Fibroblast of skin of left quadriceps (primary cell): ENCODE measurements around the gene TANC1.

ENCODE experiments used
- DNase-seq, 2 experiments: peaks; one replicate each; pipeline ENCODE4 v3.0.0-alpha.2; 2013; ENCODE audit warnings: low read depth in 2 of 2

Gene TANC1

GRCh38 chr2:159160954-159161353 lies 192.5 kb downstream of the TANC1 start:
- no peak for DNase-seq

- no peak for DNase-seq
Observed at GRCh38 chr2:159163930-159164329, 195.5 kb downstream of the TANC1 start.

- no peak for DNase-seq
Observed at GRCh38 chr2:159164457-159164911, 196.0 kb downstream of the TANC1 start.

DNA sequence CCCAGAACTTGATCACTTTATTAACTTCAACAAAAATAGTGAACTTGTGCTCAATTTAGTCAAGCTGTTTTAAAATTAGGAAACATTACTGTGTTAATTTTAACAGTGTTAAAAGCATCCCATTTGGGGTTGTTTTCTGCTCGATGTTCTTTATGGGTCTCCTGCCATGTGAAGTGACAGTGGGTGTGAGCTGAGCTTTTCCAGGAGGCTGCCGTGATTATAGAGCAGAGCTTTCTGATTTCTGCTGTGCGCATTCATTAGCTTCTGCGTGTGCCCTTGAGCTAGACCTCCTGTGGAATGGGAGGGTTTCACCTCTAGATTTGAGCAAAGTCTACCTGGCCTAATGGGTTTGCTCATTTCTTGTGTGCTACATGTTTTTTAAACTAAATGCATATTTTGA lies 196.6 kb downstream of the TANC1 start:
- no peak for DNase-seq

- no peak for DNase-seq
Observed at GRCh38 chr2:159168707-159169106, 200.3 kb downstream of the TANC1 start.

DNA sequence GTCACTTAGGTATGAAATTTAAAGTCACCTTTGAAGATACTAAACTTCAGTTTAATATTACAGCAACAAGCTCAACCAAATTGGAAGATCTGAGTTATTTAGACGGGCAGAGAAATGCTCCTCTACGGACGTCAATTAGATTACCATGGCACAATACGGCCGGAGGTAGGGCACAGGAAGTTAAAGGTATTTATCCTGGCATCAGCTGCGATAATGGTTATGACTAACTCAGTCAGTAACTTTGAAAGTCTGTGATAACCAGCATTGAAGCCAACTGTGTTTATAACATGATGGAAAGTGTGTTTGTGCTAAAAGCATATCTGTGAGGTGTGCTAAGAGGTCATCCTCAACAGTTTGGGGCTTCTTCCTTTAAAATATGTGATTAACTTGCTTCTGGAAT lies 200.7 kb downstream of the TANC1 start:
- DNase-seq: no peak

- DNase-seq: no peak
Observed at GRCh38 chr2:159172403-159172802, 204.0 kb downstream of the TANC1 start.

DNA sequence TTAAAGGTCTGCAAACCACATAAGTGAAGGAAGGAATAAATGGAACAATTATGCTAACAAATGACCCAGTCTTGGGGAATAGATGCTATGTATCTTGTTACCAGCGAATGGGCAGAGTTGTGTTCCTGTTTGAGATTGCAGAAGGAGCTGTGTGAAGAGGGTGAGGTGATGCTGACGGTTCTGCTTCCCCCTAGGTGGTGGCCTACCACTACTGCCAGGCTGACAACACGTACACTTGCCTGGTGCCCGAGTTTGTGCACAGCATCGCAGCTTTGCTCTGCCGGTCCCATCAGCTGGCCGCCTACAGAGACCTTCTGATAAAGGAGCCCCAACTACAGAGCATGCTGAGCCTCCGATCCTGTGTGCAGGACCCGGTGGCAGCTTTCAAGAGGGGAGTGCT lies 206.3 kb downstream of the TANC1 start:
- DNase-seq: no peak

- no peak for DNase-seq
Observed at GRCh38 chr2:159175182-159175581, 206.7 kb downstream of the TANC1 start.

- DNase-seq: no peak
Observed at GRCh38 chr2:159175927-159176326, 207.5 kb downstream of the TANC1 start.

- no peak for DNase-seq
Observed at GRCh38 chr2:159176555-159176954, 208.1 kb downstream of the TANC1 start.

DNA sequence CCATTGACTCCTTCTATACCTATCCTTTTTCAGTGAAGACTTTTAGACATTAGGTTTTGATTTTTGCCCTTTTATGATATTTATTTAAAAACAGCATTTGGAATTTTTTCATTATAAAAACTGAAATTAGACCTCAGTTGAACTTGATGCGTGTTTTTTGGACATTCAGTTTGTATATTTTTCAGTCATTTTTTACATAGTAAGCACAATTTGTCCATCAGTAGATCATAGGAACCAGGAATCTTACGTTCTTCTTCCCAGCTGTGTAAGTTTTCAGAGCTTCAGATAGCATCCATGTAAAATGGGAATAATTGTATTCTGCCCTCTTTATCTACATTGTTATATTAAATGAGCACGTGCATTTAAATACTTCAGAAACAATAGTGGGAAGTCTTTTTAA lies 208.9 kb downstream of the TANC1 start:
- no peak for DNase-seq

DNA sequence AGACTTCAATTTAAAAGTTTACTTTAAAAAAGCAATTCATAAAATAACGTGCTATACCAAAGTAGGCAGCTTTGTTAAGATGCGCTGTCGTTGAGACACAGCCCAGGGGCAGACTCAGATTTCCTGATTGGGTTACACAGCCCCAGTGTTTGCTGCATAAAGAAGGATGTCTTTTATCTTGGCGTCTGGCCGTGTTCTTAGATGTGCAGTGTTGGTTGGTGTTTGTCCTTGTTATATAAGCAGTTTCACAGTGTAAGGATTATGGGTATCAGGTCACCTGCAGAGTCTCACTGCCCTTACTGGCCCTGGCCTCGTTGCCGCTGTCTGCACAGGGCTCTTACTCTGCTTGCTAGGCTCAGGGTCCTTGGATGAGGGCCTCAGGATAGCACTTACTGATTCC lies 209.5 kb downstream of the TANC1 start:
- no peak for DNase-seq

DNA sequence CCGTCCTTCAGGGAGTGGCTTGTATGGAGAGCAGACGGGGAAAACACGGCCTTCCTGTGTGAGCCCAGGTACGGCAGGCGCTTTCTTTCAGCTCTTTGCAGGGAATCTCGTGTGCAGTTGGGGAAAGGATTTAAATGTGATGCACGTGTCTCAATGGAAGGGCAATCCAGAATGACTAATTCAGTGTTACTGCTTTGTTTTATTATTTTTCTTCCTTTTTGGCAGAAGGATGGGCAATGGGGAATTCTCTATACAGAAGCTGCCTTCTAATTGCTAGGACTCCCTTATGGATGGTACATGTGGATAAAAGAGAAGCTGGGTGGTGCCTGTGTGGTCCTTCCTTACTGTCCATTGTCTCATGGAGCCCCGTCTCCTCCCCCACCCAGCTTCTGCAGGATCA lies 210.7 kb downstream of the TANC1 start:
- no peak for DNase-seq

- DNase-seq: no peak
Observed at GRCh38 chr2:159179696-159180095, 211.3 kb downstream of the TANC1 start.

DNA sequence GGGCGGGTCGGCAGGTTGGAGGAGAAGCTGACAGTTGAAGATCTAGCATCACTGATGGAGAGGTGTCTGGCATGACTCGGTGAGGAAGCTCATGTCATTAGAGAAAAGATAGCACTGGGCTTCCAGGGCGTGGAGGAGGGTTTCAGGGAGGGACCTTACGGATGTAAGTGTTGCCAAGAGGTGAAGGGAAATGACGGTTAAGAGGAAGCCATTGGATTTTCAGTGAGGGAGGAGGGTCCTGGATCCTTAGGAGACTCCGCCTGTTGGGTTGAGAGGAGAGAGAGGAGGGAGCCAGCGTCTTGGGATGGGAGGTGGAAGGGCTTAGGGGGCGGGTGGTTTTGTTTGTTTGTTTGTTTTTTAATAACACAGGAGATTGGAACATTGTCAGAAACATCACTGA lies 214.9 kb downstream of the TANC1 start:
- no peak for DNase-seq

- DNase-seq: peak; percentile 42 to 50
Observed at GRCh38 chr2:159185401-159186130, 217.1 kb downstream of the TANC1 start.

GRCh38 chr2:159186462-159186861 lies 218.0 kb downstream of the TANC1 start:
- no peak for DNase-seq

DNA sequence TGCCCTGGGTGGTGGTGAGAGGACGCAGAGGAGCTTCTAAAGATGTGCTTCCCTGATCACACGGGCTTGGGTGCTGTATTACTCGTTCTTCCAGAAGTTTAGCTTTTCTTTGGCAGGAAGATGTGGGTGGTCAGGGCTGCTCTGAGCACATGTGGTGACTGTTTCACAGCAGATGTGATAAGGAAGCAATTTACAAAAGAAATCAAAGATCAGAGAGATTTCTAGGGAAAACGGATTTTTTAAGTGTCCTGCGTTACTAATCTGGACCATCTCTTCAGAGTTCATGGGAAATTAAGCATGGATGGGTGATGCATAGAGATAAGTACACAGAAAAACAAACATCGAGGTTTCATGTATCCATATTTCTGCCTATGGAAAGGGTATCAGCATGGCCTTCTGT lies 218.7 kb downstream of the TANC1 start:
- no peak for DNase-seq

- DNase-seq: no peak
Observed at GRCh38 chr2:159188449-159188848, 220.0 kb downstream of the TANC1 start.

GRCh38 chr2:159192371-159192918 lies 224.0 kb downstream of the TANC1 start:
- no peak for DNase-seq

- no peak for DNase-seq
Observed at GRCh38 chr2:159193791-159194190, 225.4 kb downstream of the TANC1 start.

- DNase-seq: no peak
Observed at GRCh38 chr2:159194241-159194640, 225.8 kb downstream of the TANC1 start.

GRCh38 chr2:159195697-159196096 lies 227.3 kb downstream of the TANC1 start:
- no peak for DNase-seq
